Measurements from ENCODE around the gene OXCT2.
"Not testable (repeated sequence)": the region's sequence is repeated elsewhere in the genome, so short reads cannot be mapped to it uniquely, and the experiment has no call there.

DNA sequence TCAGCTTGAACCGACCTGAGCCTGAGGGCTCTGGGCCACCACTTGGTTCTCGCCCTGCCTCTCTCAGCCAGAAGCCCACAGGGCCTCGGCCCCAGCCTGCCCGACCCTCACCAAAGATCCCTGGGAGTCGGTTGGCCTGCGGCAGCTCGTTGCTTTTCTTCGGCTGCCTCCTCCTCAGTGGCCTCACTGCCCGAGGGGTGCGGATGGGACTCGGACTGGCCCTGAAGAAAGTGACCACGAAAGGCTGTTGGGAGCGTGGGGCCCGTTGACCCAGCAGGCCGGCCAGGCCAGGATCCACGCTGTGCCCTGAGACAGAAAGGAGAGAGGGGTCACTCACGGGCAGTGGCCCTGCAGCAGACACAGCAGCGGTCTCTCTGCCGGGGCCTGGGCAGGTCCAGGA is 6.6 kb downstream of the OXCT2 start:
- TF ChIP-seq, protein P1, sequence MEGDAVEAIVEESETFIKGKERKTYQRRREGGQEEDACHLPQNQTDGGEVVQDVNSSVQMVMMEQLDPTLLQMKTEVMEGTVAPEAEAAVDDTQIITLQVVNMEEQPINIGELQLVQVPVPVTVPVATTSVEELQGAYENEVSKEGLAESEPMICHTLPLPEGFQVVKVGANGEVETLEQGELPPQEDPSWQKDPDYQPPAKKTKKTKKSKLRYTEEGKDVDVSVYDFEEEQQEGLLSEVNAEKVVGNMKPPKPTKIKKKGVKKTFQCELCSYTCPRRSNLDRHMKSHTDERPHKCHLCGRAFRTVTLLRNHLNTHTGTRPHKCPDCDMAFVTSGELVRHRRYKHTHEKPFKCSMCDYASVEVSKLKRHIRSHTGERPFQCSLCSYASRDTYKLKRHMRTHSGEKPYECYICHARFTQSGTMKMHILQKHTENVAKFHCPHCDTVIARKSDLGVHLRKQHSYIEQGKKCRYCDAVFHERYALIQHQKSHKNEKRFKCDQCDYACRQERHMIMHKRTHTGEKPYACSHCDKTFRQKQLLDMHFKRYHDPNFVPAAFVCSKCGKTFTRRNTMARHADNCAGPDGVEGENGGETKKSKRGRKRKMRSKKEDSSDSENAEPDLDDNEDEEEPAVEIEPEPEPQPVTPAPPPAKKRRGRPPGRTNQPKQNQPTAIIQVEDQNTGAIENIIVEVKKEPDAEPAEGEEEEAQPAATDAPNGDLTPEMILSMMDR (IDR thresholded peaks at IDR 0.05; ENCODE audit: low read depth, low read length), result not testable (repeated sequence)
- TF ChIP-seq EZH2phosphoT487 (IDR thresholded peaks at IDR 0.05; ENCODE audit: low read depth), result not testable (repeated sequence)

Measured in OCI-LY3 (cell line).